ENCODE data around the gene PSD.
A peak's percentile ranks its signal among the peaks of the same experiment; 100 is the strongest.

Gene PSD

DNA sequence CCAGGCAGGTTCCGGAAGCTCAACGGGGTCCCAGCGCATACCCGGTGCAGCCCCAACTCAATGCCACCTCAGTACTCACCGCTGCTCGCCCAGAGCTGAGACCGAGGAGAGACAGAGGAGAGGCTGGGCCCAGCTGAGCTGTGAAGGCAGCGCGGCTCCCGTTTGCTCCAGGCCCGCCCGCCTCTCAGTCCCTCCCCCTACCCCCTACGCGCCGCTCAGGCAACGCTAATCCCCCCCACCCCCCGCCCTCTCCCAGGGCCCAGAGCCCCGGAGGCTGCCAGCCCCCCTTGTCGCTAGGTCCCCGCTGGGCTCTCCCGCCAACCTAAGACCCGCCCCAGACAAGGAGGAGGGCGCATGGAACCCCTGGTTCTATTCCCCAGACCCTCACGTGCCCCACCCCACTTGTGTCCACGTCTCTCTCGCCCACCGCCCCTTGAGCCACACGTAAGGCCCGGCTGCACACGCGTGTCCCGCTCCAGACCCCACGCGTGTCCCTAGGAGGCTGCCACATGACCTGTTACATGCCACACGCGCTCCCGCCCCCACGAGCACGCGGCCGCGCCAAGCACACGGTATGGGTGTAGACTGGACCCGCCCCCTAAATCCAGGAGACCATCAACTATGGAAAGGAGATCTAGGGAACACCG, at the start of gene PSD:
Gene PSD (minus strand): TSS at position 164 of the 647 bp plus-strand sequence. CDS start 1,747 bp downstream, outside the sequence.
- peak within 1 kb of the TSS; percentile 89 for H3K4me3 ChIP-seq (ENCODE audit: low read length)
- no peak for DNase-seq (ENCODE audit: low read depth)
- TF ChIP-seq CTCF (IDR thresholded peaks at IDR 0.05; ENCODE audit: insufficient read depth, low read depth, low read length, missing control alignments), result no peak

- DNase-seq (ENCODE audit: low read depth), result no peak
- TF ChIP-seq CTCF (IDR thresholded peaks at IDR 0.05; ENCODE audit: insufficient read depth, low read depth, low read length, missing control alignments), result no peak
- H3K4me3 ChIP-seq (ENCODE audit: low read length), result no peak overlapping the region
Observed at GRCh38 chr10:102467971-102468438, 49.4 kb upstream of the PSD start.

- no peak for TF ChIP-seq CTCF (IDR thresholded peaks at IDR 0.05; ENCODE audit: insufficient read depth, low read depth, low read length, missing control alignments)
- no peak for DNase-seq (ENCODE audit: low read depth)
- H3K4me3 ChIP-seq (ENCODE audit: low read length), result no peak overlapping the region
Observed at GRCh38 chr10:102467318-102467717, 48.7 kb upstream of the PSD start.

GRCh38 chr10:102465466-102465865, 46.9 kb upstream of the PSD start:
- no peak overlapping the region for H3K4me3 ChIP-seq (ENCODE audit: low read length)
- TF ChIP-seq CTCF (IDR thresholded peaks at IDR 0.05; ENCODE audit: insufficient read depth, low read depth, low read length, missing control alignments), result no peak
- DNase-seq (ENCODE audit: low read depth), result no peak

DNA sequence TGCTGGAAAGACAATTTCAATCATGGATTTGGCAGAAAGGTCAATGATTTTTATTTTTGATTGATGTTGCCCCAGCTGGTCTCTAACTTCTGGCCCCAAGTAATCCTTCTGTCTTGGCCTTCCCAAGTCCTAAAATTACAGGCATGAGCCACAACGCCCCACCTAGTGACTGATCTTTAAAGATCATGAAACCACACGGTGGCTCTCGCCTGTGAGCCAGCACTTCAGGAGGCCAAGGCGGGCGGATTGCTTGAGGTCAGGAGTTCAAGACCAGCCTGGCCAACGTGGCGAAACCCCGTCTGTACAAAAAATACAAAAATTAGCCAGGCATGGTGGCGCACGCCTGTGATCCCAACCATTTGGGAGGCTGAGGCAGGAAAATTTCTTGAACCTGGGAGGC, 45.4 kb upstream of the PSD start:
- no peak for TF ChIP-seq CTCF (IDR thresholded peaks at IDR 0.05; ENCODE audit: insufficient read depth, low read depth, low read length, missing control alignments)
- no peak overlapping the region for H3K4me3 ChIP-seq (ENCODE audit: low read length)
- DNase-seq (ENCODE audit: low read depth), result no peak

- H3K4me3 ChIP-seq (ENCODE audit: low read length), result no peak overlapping the region
- DNase-seq (ENCODE audit: low read depth), result no peak
- TF ChIP-seq CTCF (IDR thresholded peaks at IDR 0.05; ENCODE audit: insufficient read depth, low read depth, low read length, missing control alignments), result no peak
Observed at GRCh38 chr10:102462512-102463054, 44.0 kb upstream of the PSD start.

All from epithelial cell of esophagus (primary cell).